Measurements from ENCODE around the gene RABL3.

DNA sequence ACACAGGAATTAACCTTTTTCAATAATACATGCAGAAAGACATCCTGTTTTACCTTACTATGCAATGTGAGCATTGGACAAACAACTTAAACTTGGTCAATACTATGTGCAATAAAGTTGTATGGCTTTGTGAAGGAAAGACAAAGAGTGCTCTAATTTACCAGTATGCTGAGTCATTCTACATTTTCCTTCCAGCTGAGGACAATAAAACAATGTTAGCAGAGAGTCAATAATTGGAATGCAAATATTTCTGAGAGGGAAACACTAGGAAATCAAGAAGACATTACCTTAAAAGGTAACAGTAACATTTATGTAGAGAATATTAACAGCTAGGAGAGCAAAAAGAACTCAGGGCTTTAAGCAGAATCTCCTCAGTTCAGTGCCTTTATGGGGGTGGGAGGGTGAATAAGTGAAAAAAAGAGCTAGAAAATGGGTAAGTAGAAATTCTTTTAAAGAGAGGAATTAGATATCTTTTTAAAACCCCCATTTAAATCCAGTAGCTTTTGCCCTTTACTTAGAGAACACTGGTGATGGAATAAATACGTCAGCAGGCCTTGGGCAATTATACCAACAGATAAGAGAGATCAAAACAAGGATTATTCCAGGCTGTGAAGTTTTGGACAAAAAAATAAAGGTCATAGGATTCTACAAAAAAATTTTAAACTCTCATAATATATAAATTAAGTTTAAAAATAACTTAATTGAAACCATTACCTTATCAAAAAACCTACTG lies 48.7 kb downstream of the RABL3 start:
- TF ChIP-seq, protein P1, sequence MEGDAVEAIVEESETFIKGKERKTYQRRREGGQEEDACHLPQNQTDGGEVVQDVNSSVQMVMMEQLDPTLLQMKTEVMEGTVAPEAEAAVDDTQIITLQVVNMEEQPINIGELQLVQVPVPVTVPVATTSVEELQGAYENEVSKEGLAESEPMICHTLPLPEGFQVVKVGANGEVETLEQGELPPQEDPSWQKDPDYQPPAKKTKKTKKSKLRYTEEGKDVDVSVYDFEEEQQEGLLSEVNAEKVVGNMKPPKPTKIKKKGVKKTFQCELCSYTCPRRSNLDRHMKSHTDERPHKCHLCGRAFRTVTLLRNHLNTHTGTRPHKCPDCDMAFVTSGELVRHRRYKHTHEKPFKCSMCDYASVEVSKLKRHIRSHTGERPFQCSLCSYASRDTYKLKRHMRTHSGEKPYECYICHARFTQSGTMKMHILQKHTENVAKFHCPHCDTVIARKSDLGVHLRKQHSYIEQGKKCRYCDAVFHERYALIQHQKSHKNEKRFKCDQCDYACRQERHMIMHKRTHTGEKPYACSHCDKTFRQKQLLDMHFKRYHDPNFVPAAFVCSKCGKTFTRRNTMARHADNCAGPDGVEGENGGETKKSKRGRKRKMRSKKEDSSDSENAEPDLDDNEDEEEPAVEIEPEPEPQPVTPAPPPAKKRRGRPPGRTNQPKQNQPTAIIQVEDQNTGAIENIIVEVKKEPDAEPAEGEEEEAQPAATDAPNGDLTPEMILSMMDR (IDR thresholded peaks at IDR 0.05): no peak
- TF ChIP-seq POLR2A (IDR thresholded peaks at IDR 0.05): no peak

Measured in uterus (tissue), 2 donors.